B cell (primary cell): ENCODE measurements around the gene APOL6.
"Not testable (repeated sequence)": the region's sequence is repeated elsewhere in the genome, so short reads cannot be mapped to it uniquely, and the experiment has no call there.

Source experiments
- CTCF ChIP-seq: fragments of 200-600 bp; IDR thresholded peaks from one replicate; pipeline ENCODE4 v1.8.0; 2022; ENCODE audit warnings: antibody characterized with exemption, mild to moderate bottlenecking
- EZH2 ChIP-seq: IDR thresholded peaks from 2 replicates; pipeline ENCODE4 v1.6.1; 2012; ENCODE audit warnings: borderline replicate concordance, low read depth, mild to moderate bottlenecking, moderate library complexity, low read length; ENCODE audit not compliant: insufficient read depth, poor library complexity, severe bottlenecking

- not testable (repeated sequence) for TF ChIP-seq CTCF, EZH2
Measured at GRCh38 chr22:35679492-35679891, 31.2 kb downstream of the APOL6 start.
